K562 (cell line): Measurements from ENCODE around the gene GDF2. TPM values are rescaled to one million over a fixed set of nuclear protein-coding genes. Genes with fewer than 3 reads are reported as not detected.

Experiments used
- ATAC-seq: fragments of 200-7000 bp; cut with Tn5 transposase; 3 replicates; pipeline ENCODE4 v1.9.1; 2020; ENCODE audit warnings: moderate library complexity
- BruUV-seq: library from RNA; stranded (reverse); fragments of 400-500 nt; replicated peaks from 2 replicates; lab custom pipeline; 2021; lab: Mats Ljungman, UMichigan
- CTCF ChIA-PET: fragments of 300-600 bp; formaldehyde crosslinking; extraction: SDS; loops from one replicate; lab custom pipeline; 2021; ENCODE audit warnings: low intra/inter-chr PET ratio; lab: Yijun Ruan, JAX
- POLR2A ChIA-PET: fragments of 300-600, 350-650 bp; sonication (Branson Sonifier 250); formaldehyde crosslinking; extraction: SDS; loops from one replicate; lab custom pipeline; 2021; ENCODE audit warnings: antibody characterized with exemption, inconsistent platforms; lab: Yijun Ruan, JAX
- DNase-seq, 4 experiments: peaks; one replicate each; pipeline versions ENCODE4 v3.0.0 to v3.0.0-alpha.2; 2011 to 2018; ENCODE audit warnings: low spot score in 3 of 4, mixed read lengths in 3 of 4; ENCODE audit errors: extremely low read depth in 1 of 4
- FAIRE-seq: peaks from 2 replicates; lab custom pipeline; 2011; peaks lifted over from hg19 to GRCh38; lab: Jason Lieb, UNC
- H2AFZ ChIP-seq: 2 replicates; pipeline ENCODE4 v1.6.0; 2011; ENCODE audit warnings: low read depth, low read length, control low read depth, inconsistent platforms
- H3K27ac ChIP-seq: fragments of 200-600 bp; 3 replicates; pipeline ENCODE4 v1.8.0; 2011; ENCODE audit warnings: low read depth, mild to moderate bottlenecking, control low read depth, inconsistent platforms, low read length, moderate library complexity, mixed read lengths; ENCODE audit errors: extremely low read depth
- H3K27me3 ChIP-seq, 2 experiments: fragments of 300-600 bp in 1 of 2; 2 replicates in 1 of 2; 3 replicates in 1 of 2; pipeline versions ENCODE4 v1.6.0 to v1.8.0; 2011; ENCODE audit warnings: inconsistent platforms in 2 of 2, low read length in 2 of 2, mild to moderate bottlenecking in 1 of 2, mixed read lengths in 1 of 2, moderate library complexity in 1 of 2; ENCODE audit not compliant: control insufficient read depth in 2 of 2, insufficient read depth in 2 of 2
- H3K36me3 ChIP-seq: fragments of 300-600 bp; 3 replicates; pipeline ENCODE4 v1.8.0; 2011; ENCODE audit warnings: mild to moderate bottlenecking, low read length, inconsistent platforms; ENCODE audit not compliant: control insufficient read depth, insufficient read depth
- H3K4me1 ChIP-seq, 2 experiments: fragments of 200-600 bp in 1 of 2; replicated peaks in 1 of 2; 2 replicates in 1 of 2; 3 replicates in 1 of 2; pipeline versions ENCODE4 v1.5.1 to v1.8.0; 2011; ENCODE audit warnings: inconsistent platforms in 2 of 2, low read length in 2 of 2, mild to moderate bottlenecking in 1 of 2, mixed read lengths in 1 of 2, moderate library complexity in 1 of 2; ENCODE audit not compliant: control insufficient read depth in 2 of 2, insufficient read depth in 2 of 2
- H3K4me2 ChIP-seq: 2 replicates; pipeline ENCODE4 v1.6.1; 2011; ENCODE audit warnings: low read length, control low read depth, inconsistent platforms, mixed read lengths; ENCODE audit not compliant: insufficient read depth
- H3K4me3 ChIP-seq: fragments of 200-600 bp; sonication (generic), shearing (Covaris generic); 2 replicates; pipeline ENCODE4 v1.5.1; 2016; ENCODE audit warnings: control low read depth, inconsistent platforms
- H3K79me2 ChIP-seq: fragments of 200-600 bp; 3 replicates; pipeline ENCODE4 v1.8.0; 2011; ENCODE audit warnings: low read length, inconsistent platforms; ENCODE audit not compliant: control insufficient read depth, insufficient read depth
- H3K9ac ChIP-seq, 2 experiments: 2 replicates each; pipeline versions ENCODE4 v1.6.0 to v1.6.1; 2011; ENCODE audit warnings: low read depth in 2 of 2, low read length in 2 of 2, control low read depth in 1 of 2, inconsistent platforms in 1 of 2, mild to moderate bottlenecking in 1 of 2, mixed read lengths in 1 of 2; ENCODE audit not compliant: insufficient read depth in 1 of 2
- H3K9me1 ChIP-seq: one replicate; pipeline ENCODE4 v1.6.0; 2011; ENCODE audit warnings: inconsistent platforms, mild to moderate bottlenecking, low read length, moderate library complexity; ENCODE audit not compliant: control insufficient read depth, insufficient read depth
- H3K9me3 ChIP-seq: replicated peaks from 2 replicates; pipeline ENCODE4 v1.5.1; 2011; ENCODE audit warnings: low read depth, low read length, inconsistent platforms; ENCODE audit not compliant: control insufficient read depth, insufficient read depth
- H4K20me1 ChIP-seq: replicated peaks from 2 replicates; pipeline ENCODE4 v1.6.1; 2011; ENCODE audit warnings: low read length, inconsistent platforms, mixed read lengths; ENCODE audit not compliant: control insufficient read depth, insufficient read depth
- GTF2F1 ChIP-seq: IDR thresholded peaks from 2 replicates; pipeline ENCODE4 v1.6.1; 2011; ENCODE audit warnings: low read depth, low read length, improper control_type of control experiment
- MEF2A ChIP-seq: IDR thresholded peaks from 2 replicates; pipeline ENCODE4 v1.6.1; 2011; ENCODE audit warnings: low read depth, mild to moderate bottlenecking, low read length, moderate library complexity; ENCODE audit not compliant: control insufficient read depth
- POLR2B ChIP-seq: fragments of 450-650 bp; IDR thresholded peaks from 2 replicates; pipeline ENCODE4 v1.6.1; 2018; ENCODE audit warnings: low read depth; ENCODE audit not compliant: partially characterized antibody
- RFX1 ChIP-seq: fragments of 450-650 bp; IDR thresholded peaks from 2 replicates; pipeline ENCODE4 v1.6.1; 2016; ENCODE audit warnings: mild to moderate bottlenecking, moderate library complexity
- TAF15 ChIP-seq: fragments of 200-400 bp; formaldehyde crosslinking; IDR thresholded peaks from 2 replicates; pipeline ENCODE4 v1.6.1; 2017; ENCODE audit warnings: mild to moderate bottlenecking, low read depth, low read length, moderate library complexity
- ZNF274 ChIP-seq: IDR thresholded peaks from 2 replicates; pipeline ENCODE4 v1.6.1; 2011; ENCODE audit warnings: low read depth, mild to moderate bottlenecking, low read length, moderate library complexity, borderline replicate concordance
- WGBS: fragments of 100-300 bp; shearing (Covaris generic); methylation state at CpG from one replicate; pipeline ENCODE4 v1.1.6; 2016; ENCODE audit warnings: low coverage, mixed read lengths; ENCODE audit not compliant: insufficient coverage; ENCODE audit errors: missing lambda C conversion rate; 5-methylcytosine and 5-hydroxymethylcytosine counted together
- in situ Hi-C: fragments of 300-500 bp; cut with MboI; formaldehyde crosslinking; loops from 4 replicates; pipeline ENCODE4 v1.15.0; 2018; ENCODE audit warnings: inconsistent platforms, mixed read lengths
- intact Hi-C: fragments of 100-400 bp; cut with micrococcal nuclease; formaldehyde crosslinking; loops from 2 replicates; pipeline ENCODE4 v1.14.2; 2022
- polyA plus RNA-seq, 8 experiments: library from polyadenylated mRNA; depleted of rRNA in 4 of 8; stranded (reverse) in 5 of 8; unstranded in 3 of 8; fragments of >200 nt; fragmentation: Nextera tagmentation in 2 of 8; fragmentation: Illumina TruSeq in 1 of 8; extraction: Ambion mirVana in 2 of 8; extraction: Trizol in 1 of 8; gene quantifications; 2 replicates each; pipeline versions ENCODE4 v1.2.1 to v1.2.3, GENCODE V29; 2011 to 2014; ENCODE audit warnings: inconsistent platforms in 1 of 8, missing spikeins in 1 of 8
- total RNA-seq, 7 experiments: library from RNA; depleted of rRNA in 6 of 7; stranded (reverse); fragments of >200 nt in 6 of 7; fragmentation: Illumina TruSeq in 2 of 7; extraction: Trizol in 2 of 7; gene quantifications; 2 replicates each; pipeline versions ENCODE4 v1.2.1 to v1.2.3, GENCODE V29; 2011 to 2021; ENCODE audit warnings: low replicate concordance in 1 of 7
- TF ChIP-seq, protein P1 (sequence below): fragments of 250-450 bp; sonication (Bioruptor Pico); IDR thresholded peaks from 2 replicates; pipeline ENCODE4 v1.8.0; 2021; ENCODE audit warnings: mild to moderate bottlenecking, moderate library complexity
- TF ChIP-seq, protein P2 (sequence below): fragments of 250-450 bp; sonication (Bioruptor Pico); IDR thresholded peaks from 2 replicates; pipeline ENCODE4 v1.4.0; 2020; ENCODE audit warnings: mild to moderate bottlenecking, moderate library complexity
- TF ChIP-seq, protein P3 (sequence below), 2 experiments: IDR thresholded peaks in 1 of 2; conservative IDR thresholded peaks in 1 of 2; 2 replicates each; pipeline ENCODE4 v1.6.1; 2016; ENCODE audit warnings: low read depth in 2 of 2, mild to moderate bottlenecking in 1 of 2, missing compliant biosample characterization in 1 of 2, missing genetic modification characterization in 1 of 2, moderate library complexity in 1 of 2

The GDF2 gene
- total and polyA plus RNA-seq, 9 of the 15 experiments (the other 6 are each of a cell fraction or from before 2014, with no cell fraction given) = 0.08 to 0.58 (median 0.27) TPM; not detected in 2

DNA sequence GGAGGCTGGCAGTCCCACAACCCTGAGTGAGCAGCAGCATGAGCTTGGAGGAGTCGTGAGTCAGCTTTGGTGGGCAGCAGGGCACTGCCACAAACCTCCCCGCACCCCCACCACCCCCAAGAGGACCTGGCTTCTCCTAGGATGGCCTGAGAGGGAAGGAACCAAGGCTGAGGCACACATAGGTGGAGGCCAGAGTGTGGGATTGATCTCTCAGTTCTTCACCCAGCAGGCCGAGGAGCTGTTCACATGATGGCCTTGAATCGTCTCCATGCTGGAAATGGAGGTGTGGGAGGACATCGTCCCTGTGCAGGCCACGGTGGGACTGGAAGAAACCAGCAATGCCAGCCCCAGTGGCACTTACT, 39.6 kb upstream of the GDF2 start (continued):
- TF ChIP-seq ZNF274 (no peak), TAF15 (no peak)
- TF ChIP-seq, protein P1, sequence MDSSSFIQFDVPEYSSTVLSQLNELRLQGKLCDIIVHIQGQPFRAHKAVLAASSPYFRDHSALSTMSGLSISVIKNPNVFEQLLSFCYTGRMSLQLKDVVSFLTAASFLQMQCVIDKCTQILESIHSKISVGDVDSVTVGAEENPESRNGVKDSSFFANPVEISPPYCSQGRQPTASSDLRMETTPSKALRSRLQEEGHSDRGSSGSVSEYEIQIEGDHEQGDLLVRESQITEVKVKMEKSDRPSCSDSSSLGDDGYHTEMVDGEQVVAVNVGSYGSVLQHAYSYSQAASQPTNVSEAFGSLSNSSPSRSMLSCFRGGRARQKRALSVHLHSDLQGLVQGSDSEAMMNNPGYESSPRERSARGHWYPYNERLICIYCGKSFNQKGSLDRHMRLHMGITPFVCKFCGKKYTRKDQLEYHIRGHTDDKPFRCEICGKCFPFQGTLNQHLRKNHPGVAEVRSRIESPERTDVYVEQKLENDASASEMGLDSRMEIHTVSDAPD (CRISPR knock-in tag) = no peak

DNA sequence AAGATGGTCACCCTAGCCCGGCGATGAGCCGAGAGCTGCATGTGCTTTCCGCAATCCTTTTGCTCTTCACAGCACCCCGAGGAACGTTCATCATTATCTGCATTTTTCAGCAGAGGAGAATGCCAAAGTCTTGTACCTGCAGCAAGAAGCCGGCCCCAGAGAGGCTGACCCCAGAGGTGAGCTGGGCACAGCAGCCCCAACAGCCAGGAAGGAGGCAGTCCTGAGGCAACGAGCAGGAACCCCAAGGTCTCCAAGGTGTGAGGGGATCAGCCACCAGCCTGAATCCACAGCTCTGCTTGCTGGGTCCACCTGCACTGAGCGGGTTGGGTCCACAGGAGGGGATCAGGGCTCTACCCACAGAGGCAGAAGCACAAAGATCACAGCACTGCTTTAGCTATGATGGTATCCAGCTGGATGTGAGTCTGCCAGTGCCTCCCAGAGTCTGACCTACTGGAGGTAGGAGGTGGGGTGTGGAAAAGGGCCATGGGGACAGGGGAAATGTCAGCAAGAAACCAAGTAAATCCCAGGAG, 39.1 kb upstream of the GDF2 start:
- DNase-seq (no peak), FAIRE-seq (no peak), ATAC-seq (no peak)
- no peaks in the 10 kb centered on the region for H3K9me1 ChIP-seq
- in situ Hi-C loops (no loop called here), intact Hi-C loops (no loop called here)
- no peaks in the 10 kb centered on the region for H3K36me3 ChIP-seq
- H3K27ac ChIP-seq = no peak overlapping the region
- H3K4me1 ChIP-seq = peaks cover 0 to under 1% of the 10 kb centered on the region in 2 experiments; a peak in 2 of 5 replicates
- 0 out of 2 replicates have a peak, but pooled peaks cover 17% of the 10 kb centered on the region for H4K20me1 ChIP-seq
- H3K27me3 ChIP-seq = peaks cover 10 to 67% of the 10 kb centered on the region in 2 experiments; a peak in 4 of 5 replicates
- no peak overlapping the region for H2AFZ ChIP-seq
- BruUV-seq = no TSS peak
- TF ChIP-seq GTF2F1 (no peak), MEF2A (no peak), RFX1 (no peak), POLR2B (no peak)
- TF ChIP-seq, protein P2, sequence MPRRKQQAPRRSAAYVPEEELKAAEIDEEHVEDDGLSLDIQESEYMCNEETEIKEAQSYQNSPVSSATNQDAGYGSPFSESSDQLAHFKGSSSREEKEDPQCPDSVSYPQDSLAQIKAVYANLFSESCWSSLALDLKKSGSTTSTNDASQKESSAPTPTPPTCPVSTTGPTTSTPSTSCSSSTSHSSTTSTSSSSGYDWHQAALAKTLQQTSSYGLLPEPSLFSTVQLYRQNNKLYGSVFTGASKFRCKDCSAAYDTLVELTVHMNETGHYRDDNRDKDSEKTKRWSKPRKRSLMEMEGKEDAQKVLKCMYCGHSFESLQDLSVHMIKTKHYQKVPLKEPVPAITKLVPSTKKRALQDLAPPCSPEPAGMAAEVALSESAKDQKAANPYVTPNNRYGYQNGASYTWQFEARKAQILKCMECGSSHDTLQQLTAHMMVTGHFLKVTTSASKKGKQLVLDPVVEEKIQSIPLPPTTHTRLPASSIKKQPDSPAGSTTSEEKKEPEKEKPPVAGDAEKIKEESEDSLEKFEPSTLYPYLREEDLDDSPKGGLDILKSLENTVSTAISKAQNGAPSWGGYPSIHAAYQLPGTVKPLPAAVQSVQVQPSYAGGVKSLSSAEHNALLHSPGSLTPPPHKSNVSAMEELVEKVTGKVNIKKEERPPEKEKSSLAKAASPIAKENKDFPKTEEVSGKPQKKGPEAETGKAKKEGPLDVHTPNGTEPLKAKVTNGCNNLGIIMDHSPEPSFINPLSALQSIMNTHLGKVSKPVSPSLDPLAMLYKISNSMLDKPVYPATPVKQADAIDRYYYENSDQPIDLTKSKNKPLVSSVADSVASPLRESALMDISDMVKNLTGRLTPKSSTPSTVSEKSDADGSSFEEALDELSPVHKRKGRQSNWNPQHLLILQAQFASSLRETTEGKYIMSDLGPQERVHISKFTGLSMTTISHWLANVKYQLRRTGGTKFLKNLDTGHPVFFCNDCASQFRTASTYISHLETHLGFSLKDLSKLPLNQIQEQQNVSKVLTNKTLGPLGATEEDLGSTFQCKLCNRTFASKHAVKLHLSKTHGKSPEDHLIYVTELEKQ (CRISPR knock-in tag) = no peak
- TF ChIP-seq, protein P3, sequence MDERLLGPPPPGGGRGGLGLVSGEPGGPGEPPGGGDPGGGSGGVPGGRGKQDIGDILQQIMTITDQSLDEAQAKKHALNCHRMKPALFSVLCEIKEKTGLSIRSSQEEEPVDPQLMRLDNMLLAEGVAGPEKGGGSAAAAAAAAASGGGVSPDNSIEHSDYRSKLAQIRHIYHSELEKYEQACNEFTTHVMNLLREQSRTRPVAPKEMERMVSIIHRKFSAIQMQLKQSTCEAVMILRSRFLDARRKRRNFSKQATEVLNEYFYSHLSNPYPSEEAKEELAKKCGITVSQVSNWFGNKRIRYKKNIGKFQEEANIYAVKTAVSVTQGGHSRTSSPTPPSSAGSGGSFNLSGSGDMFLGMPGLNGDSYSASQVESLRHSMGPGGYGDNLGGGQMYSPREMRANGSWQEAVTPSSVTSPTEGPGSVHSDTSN (CRISPR knock-in tag; IDR thresholded peaks at IDR 0.05; ENCODE audit: low read depth) = no peak
- TF ChIP-seq, protein P3 (tag; conservative IDR thresholded peaks at IDR 0.05; ENCODE audit: low read depth) = no peak
- CTCF ChIA-PET = no interaction called here
- H3K4me2 ChIP-seq = no peak overlapping the region
- WGBS = 4% methylated on average over 9 of the region's 9 CpGs
- H3K9ac ChIP-seq = no peak overlapping the region
- no peaks in the 10 kb centered on the region for H3K9me3 ChIP-seq
- H3K4me3 ChIP-seq = no peak overlapping the region
- POLR2A ChIA-PET = interaction anchor here (0.6 to 1.2 kb wide), 2 partner anchors 39 to 290 kb away, joined by 3 read pairs; partner anchors contain the start of gene GDF2
- no peaks in the 10 kb centered on the region for H3K79me2 ChIP-seq
